ENCODE data around the gene TAF11L10.
"Not testable (repeated sequence)": the region's sequence is repeated elsewhere in the genome, so short reads cannot be mapped to it uniquely, and the experiment has no call there.

The TAF11L10 gene

DNA sequence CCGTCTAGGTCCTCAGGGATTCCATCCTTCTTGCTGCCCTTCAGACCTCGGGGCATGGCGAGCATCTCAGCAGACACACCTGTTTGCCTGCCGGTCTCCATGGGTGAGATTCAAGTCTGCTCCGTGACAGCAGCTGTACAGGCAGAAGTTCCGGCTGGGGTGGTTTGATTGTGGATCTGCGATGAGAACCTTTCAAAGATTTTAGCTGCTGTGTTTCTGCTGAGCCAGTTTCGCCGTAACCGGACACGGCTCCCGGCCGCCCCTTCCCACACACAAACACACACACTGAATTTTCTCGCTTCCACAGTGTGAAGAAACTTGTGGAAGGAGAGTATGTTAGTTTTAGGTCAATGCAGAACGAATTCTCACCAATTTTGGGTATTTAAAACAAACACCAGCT lies at the start of gene TAF11L10:
Gene TAF11L10, minus strand, starts transcription at position 101 of the 400 bp plus-strand sequence.
- DNase-seq: not testable (repeated sequence)

DNA sequence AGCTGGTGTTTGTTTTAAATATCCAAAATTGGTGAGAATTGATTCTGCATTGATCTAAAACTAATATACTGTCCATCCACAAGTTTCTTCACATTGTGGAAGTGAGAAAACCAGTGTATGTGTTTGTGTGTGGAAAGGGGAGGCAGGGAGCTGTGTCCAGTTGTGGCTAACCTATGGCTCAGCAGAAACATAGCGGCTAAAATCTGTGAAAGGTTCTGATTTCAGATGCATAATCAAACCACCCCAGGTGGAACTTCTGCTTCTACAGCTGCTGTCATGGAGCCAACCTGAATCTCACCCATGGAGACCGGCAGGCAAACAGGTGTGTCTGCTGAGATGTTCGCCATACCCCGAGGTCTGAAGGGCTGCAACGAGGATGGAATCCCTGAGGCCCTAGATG lies 36.5 kb upstream of the TAF11L10 start, which contains the start of gene TAF11L14:
Gene TAF11L14, plus strand, starts transcription at position 301 of the 400 bp plus-strand sequence.
- DNase-seq: no peak

DNA sequence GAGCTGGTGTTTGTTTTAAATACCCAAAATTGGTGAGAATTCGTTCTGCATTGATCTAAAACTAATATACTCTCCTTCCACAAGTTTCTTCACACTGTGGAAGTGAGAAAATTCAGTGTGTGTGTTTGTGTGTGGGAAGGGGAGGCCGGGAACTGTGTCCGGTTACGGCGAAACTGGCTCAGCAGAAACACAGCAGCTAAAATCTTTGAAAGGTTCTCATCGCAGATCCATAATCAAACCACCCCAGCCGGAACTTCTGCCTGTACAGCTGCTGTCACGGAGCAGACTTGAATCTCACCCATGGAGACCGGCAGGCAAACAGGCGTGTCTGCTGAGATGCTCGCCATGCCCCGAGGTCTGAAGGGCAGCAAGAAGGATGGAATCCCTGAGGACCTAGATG lies 34.2 kb upstream of the TAF11L10 start, which contains the start of gene TAF11L13:
Gene TAF11L13, plus strand, starts transcription at position 301 of the 400 bp plus-strand sequence.
- not testable (repeated sequence) for DNase-seq

GRCh38 chr5:17625686-17626085 lies 28.1 kb upstream of the TAF11L10 start:
- no peak for DNase-seq

DNA sequence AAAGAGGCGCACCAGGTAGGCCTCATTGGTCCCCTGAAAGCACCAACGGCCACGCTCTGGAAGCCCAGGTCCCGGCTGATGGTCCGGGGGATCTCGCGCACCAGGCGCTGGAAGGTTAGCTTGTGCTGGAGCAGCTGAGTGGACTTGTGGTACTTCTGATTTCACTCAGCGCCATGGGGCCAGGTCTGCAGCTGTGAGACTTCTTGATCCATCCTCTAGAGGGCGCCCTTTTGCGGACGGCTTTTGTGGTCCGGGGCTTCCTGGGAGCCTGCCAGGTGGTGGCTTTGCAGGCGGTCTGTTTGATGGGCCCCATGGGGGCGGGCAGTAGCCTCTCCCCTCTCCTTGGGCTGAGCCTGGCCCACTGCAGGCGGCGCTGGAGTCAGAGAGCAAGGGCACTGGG lies 23.0 kb upstream of the TAF11L10 start:
- DNase-seq: no peak

GRCh38 chr5:17619354-17619753 lies 21.7 kb upstream of the TAF11L10 start:
- DNase-seq: no peak

- DNase-seq: no peak
Measured at GRCh38 chr5:17614872-17615605, 17.4 kb upstream of the TAF11L10 start.

- DNase-seq: not testable (repeated sequence)
Measured at GRCh38 chr5:17610092-17610491, 12.5 kb upstream of the TAF11L10 start, which contains the start of gene TAF11L12. Gene TAF11L12, plus strand, starts transcription at chr5:17610392.

- DNase-seq: not testable (repeated sequence)
Measured at GRCh38 chr5:17607461-17607860, 9.8 kb upstream of the TAF11L10 start.

DNA sequence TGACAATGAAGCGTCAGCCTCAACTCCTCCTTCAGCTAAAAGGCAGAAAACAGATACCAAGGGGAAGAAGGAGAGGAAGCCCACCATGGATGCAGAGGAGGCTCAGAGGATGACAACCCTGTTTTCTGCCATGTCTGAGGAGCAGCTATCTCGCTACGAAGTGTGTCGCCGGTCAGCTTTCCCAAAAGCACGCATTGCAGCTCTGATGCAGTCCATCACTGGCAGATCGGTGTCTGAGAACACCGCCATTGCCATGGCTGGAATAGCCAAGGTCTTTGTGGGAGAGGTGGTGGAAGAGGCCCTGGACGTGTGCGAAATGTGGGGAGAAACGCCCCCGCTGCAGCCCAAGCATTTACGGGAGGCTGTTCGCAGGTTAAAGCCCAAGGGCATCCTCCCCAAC lies 7.3 kb upstream of the TAF11L10 start:
- DNase-seq: no peak

DNA sequence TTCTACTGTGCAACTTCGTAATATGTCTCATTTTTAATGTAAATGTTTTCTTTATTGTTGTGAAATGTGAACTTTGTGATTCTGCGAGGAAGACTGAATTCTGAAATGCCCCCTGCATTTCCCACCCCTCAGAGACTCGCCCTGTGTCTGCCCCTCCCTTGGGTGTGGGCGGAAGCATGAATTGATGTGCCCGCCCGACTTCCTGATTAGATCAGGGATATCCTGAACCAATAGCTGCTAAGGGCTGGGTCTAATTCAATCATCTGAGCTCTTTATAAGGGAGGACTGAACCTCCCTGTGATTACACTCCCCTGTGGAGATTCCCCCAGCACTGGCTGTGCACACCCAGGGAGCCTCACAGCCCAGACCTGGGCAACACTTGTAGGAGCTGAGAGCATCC lies 6.3 kb upstream of the TAF11L10 start, which contains the start of gene TAF11L11:
Gene TAF11L11, plus strand, starts transcription at position 304 of the 400 bp plus-strand sequence.
- not testable (repeated sequence) for DNase-seq

DNA sequence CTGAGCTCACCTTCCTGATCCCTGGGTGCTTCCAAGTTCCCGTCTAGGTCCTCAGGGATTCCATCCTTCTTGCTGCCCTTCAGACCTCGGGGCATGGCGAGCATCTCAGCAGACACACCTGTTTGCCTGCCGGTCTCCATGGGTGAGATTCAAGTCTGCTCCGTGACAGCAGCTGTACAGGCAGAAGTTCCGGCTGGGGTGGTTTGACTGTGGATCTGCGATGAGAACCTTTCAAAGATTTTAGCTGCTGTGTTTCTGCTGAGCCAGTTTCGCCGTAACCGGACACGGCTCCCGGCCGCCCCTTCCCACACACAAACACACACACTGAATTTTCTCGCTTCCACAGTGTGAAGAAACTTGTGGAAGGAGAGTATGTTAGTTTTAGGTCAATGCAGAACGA lies 3.4 kb downstream of the TAF11L10 start, which contains the start of gene TAF11L9:
Gene TAF11L9, minus strand, starts transcription at position 140 of the 400 bp plus-strand sequence.
- DNase-seq: not testable (repeated sequence)

GRCh38 chr5:17590860-17591259 lies 6.8 kb downstream of the TAF11L10 start, which contains the start of gene TAF11L8:
Gene TAF11L8, minus strand, starts transcription at chr5:17590960.
- not testable (repeated sequence) for DNase-seq

DNA sequence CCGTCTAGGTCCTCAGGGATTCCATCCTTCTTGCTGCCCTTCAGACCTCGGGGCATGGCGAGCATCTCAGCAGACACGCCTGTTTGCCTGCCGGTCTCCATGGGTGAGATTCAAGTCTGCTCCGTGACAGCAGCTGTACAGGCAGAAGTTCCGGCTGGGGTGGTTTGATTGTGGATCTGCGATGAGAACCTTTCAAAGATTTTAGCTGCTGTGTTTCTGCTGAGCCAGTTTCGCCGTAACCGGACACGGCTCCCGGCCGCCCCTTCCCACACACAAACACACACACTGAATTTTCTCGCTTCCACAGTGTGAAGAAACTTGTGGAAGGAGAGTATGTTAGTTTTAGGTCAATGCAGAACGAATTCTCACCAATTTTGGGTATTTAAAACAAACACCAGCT lies 12.0 kb downstream of the TAF11L10 start, which contains the start of gene TAF11L7:
Gene TAF11L7, minus strand, starts transcription at position 101 of the 400 bp plus-strand sequence.
- not testable (repeated sequence) for DNase-seq

All from activated T-cell treated with anti-CD3 and anti-CD28 coated beads, Interleukin-2, amount 50 U/mL, for 48 hours (primary cell).